HG02588 (cell line): ENCODE measurements around the gene TAS2R39.
"Not testable (repeated sequence)": the region's sequence is repeated elsewhere in the genome, so short reads cannot be mapped to it uniquely, and the experiment has no call there.

Source experiments
- ATAC-seq: cut with Tn5 transposase; IDR thresholded peaks from one replicate; pipeline ENCODE4 v1.9.1; 2021; ENCODE audit warnings: mild to moderate bottlenecking, moderate library complexity; ENCODE audit not compliant: unreplicated experiment

The TAS2R39 gene

GRCh38 chr7:143183024-143183423, at the start of gene TAS2R39:
Gene TAS2R39, plus strand, starts transcription at chr7:143183419. Its CDS starts 0 bp downstream, at chr7:143183419.
- ATAC-seq = no peak

GRCh38 chr7:143147070-143147469, 36.1 kb upstream of the TAS2R39 start:
- ATAC-seq = no peak

GRCh38 chr7:143148050-143148449, 35.2 kb upstream of the TAS2R39 start:
- no peak for ATAC-seq

DNA sequence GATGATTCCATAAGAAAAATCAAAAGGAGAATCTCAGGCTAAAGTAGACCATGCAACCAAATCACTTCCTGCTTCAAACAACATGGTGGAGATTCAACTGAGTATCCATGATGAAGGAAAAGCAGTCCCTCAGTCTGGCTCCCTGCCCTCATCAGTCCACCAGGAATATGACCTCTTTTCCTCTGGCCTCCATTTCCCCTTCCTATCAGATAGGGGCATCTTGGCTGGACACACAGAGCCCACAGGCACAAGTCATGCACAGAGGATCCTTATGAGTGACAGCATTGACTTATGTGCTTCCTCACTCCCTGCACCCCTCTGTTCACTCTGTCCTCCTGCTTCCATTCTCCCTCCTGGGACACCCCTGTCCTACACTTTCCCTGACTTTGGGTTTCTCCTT, 34.6 kb upstream of the TAS2R39 start:
- ATAC-seq = no peak

GRCh38 chr7:143150696-143151095, 32.5 kb upstream of the TAS2R39 start:
- not testable (repeated sequence) for ATAC-seq

DNA sequence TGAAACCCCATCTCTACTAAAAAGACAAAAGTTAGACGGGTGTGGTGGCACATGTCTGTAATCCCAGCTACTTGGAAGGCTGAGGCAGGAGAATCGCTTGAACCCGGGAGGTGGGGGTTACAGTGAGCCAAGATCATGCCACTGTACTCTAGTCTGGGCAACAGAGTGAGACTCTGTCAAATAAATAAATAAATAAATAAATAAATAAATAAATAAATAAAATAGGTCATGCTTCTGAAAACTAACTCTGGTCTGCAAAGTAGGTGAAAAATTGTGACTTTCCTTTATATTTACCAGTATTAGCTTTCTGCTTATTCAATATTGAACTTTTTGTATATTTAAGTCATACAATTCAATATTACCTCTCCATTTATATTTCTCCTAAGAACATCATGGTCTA, 24.6 kb upstream of the TAS2R39 start:
- not testable (repeated sequence) for ATAC-seq

- ATAC-seq = no peak
These were observed 11.5 kb upstream of the TAS2R39 start for GRCh38 chr7:143171697-143172096.

- ATAC-seq = no peak
These were observed 10.9 kb upstream of the TAS2R39 start for GRCh38 chr7:143172354-143172753.

DNA sequence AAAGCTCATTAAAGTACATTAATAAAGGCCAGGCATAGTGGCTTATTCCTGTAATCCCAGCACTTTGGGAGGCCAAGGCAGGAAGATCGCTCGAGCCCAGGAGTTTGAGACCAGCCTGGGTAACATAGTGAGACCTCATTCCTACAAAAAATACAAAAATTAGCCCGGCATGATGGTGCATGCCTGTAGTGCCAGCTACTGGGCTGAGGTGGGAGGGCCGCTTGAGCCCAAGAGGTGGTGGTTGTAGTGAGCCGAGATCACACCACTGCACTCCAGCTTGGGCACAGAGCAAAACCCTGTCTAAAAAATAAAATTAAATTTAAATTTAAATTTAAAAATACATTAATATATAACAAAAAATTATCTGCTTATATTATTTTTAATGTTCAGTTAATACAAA, 7.1 kb upstream of the TAS2R39 start:
- no peak for ATAC-seq

DNA sequence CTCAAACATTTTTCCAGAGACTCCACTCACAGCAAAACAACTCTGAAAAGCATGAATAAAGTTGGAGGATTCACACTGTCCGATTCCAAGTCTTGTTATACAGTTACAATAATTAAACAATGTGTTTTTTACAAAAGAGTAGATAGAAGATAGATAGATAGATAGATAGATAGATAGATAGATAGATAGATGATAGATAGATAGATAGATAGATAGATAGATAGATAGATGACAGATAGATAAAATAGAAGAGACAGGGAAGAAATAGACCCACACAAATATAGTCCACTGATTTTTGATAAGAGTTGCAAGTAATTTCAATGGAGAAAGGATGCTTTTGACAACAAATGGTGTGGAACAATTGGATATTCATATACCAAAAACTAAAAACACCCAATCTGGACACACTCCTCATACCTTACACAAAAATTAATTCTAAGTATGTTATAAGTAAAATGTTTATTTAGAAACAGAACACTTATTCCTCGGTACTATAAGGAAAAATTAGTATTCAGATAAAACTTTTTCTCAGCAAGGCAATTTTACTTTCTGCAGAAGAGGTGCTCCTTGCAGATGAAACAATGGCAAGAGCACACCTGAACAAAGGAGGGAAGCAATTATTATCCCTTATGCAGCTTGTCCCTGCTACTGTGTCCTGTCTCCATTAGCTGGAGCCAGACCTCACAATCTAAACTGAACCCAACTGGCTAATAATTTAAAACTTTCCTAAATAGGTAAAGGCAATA, 5.7 kb upstream of the TAS2R39 start:
- ATAC-seq = no peak

GRCh38 chr7:143180771-143181170, 2.4 kb upstream of the TAS2R39 start:
- ATAC-seq = not testable (repeated sequence)

DNA sequence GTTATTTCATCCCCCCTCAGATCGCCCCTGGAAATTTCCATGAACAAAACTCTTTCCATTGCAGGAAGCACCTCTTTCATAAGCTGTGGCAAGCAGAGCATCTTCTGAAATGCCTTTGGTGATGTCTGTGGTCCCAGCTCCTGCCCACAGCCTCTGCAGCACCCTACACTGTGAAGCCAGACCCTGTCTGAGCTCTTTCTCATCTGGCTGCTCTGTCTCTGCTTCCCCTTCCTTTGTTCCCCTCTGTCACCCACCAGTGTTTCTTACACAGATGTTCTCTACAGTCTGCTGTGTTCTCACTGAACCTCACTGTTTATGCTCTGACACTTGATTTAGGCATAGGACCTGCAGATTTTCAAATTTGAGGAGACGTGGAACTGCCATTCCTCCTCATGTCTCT, 1.9 kb upstream of the TAS2R39 start:
- no peak for ATAC-seq

GRCh38 chr7:143185551-143185950, 2.3 kb downstream of the TAS2R39 start:
- ATAC-seq = no peak

DNA sequence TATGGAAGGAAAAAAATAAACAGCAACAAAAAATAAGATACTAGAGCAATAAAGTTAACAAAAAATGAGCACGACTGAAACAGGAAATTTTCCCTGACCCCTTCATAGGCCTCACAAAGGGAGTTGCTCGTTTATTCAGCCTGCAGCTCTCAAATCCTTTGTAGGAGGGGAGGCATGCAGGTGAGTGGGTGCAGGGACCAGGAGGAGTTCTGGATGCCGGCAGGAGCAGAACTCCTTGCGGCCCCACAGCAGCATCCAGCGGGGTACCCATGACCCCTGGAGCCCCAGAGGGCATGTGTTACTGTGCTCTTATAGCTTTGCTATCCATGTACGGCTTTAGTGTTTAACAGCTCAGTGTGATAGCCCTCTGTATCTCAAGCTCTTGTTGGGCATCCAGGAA, 5.8 kb downstream of the TAS2R39 start:
- no peak for ATAC-seq

GRCh38 chr7:143193880-143194279, 10.7 kb downstream of the TAS2R39 start:
- no peak for ATAC-seq

GRCh38 chr7:143199040-143199439, 15.8 kb downstream of the TAS2R39 start:
- no peak for ATAC-seq

DNA sequence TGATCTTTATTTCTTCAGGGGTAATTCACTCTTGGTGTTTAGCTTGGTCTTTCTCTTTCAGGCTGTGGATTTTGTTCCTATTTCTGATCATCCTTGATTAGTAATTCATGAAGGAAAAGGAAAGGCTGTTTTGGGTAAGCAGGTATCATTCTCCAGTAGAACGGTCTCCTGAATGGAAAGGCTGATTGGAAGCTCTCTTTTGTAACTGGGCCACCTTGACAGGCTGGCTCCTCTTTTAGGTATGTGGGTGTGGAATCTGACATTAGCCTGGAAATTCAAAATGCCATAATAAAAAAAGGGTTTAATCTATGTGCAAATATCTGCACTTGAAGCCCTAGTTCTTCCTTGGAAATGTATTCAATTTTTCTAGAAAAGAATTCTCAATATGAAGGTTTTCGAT, 18.9 kb downstream of the TAS2R39 start:
- ATAC-seq = no peak

GRCh38 chr7:143203386-143203785, 20.2 kb downstream of the TAS2R39 start:
- no peak for ATAC-seq

- peak; percentile 86 for ATAC-seq
These were observed 22.5 kb downstream of the TAS2R39 start for GRCh38 chr7:143205560-143206293.

- ATAC-seq = no peak
These were observed 27.3 kb downstream of the TAS2R39 start for GRCh38 chr7:143210541-143210940.

- ATAC-seq = not testable (repeated sequence)
These were observed 30.3 kb downstream of the TAS2R39 start for GRCh38 chr7:143213478-143213877.
